Tibial nerve (tissue), 4 donors: Measurements from ENCODE around the gene SHB. TPM values are rescaled to one million over a fixed set of nuclear protein-coding genes. Genes with fewer than 3 reads are reported as not detected.

Experiments used
- DNase-seq, 2 donors: peaks; one replicate each; pipeline ENCODE4 v3.0.0-alpha.2; 2019; ENCODE audit warnings: low spot score in 2 of 2
- H3K27ac ChIP-seq, 4 donors: fragments of 200-600 bp; sonication (generic) in 3 of 4; one replicate each; pipeline ENCODE4 v1.5.1; 2017 to 2019; ENCODE audit warnings: mild to moderate bottlenecking in 1 of 4
- H3K27me3 ChIP-seq, 2 donors: fragments of 200-600 bp; sonication (generic) in 1 of 2; one replicate each; pipeline versions ENCODE4 v1.5.1 to v1.6.0; 2017 to 2019
- H3K36me3 ChIP-seq, 3 donors: fragments of 200-600 bp; sonication (generic); one replicate each; pipeline ENCODE4 v1.5.1; 2018 to 2019
- H3K4me1 ChIP-seq, 4 donors: fragments of 200-600 bp; sonication (generic) in 3 of 4; one replicate each; pipeline ENCODE4 v1.5.1; 2017 to 2019
- H3K4me3 ChIP-seq, 4 donors: fragments of 200-600 bp; sonication (generic) in 3 of 4; one replicate each; pipeline ENCODE4 v1.5.1; 2017 to 2019; ENCODE audit warnings: mild to moderate bottlenecking in 1 of 4, moderate library complexity in 1 of 4
- H3K9me3 ChIP-seq, 4 donors: fragments of 200-600 bp; sonication (generic) in 3 of 4; one replicate each; pipeline ENCODE4 v1.5.1; 2017 to 2019
- EP300 ChIP-seq, 2 donors: sonication (generic); formaldehyde crosslinking; IDR thresholded peaks; one replicate each; pipeline ENCODE4 v1.6.1; 2017; ENCODE audit warnings: antibody characterized with exemption in 2 of 2, mild to moderate bottlenecking in 1 of 2
- POLR2A ChIP-seq, 2 donors: fragments of 450-650 bp; IDR thresholded peaks; one replicate each; pipeline ENCODE4 v1.6.1; 2017; ENCODE audit warnings: antibody characterized with exemption in 2 of 2, mild to moderate bottlenecking in 2 of 2, moderate library complexity in 2 of 2
- WGBS, 2 donors: methylation state at CpG; one replicate each; pipeline ENCODE4 v1.1.5; 2018; 5-methylcytosine and 5-hydroxymethylcytosine counted together
- total RNA-seq, 4 donors: library from RNA; depleted of rRNA; stranded (reverse); fragments of >200 nt; gene quantifications; one replicate each; pipeline ENCODE4 v1.1.0, GENCODE V29; 2016
- TF ChIP-seq, protein P1 (sequence below), 5 experiments: fragments of 200-600 bp in 3 of 5; fragments of 450-650 bp in 2 of 5; sonication (generic) in 3 of 5; IDR thresholded peaks; one replicate each; pipeline ENCODE4 v1.5.1; 2016 to 2019; ENCODE audit warnings: antibody characterized with exemption in 5 of 5, mild to moderate bottlenecking in 3 of 5, moderate library complexity in 2 of 5

SHB gene
- total RNA-seq, 4 donors from 2014 or later = 6.3 to 15.9 (median 11.6) TPM

DNA sequence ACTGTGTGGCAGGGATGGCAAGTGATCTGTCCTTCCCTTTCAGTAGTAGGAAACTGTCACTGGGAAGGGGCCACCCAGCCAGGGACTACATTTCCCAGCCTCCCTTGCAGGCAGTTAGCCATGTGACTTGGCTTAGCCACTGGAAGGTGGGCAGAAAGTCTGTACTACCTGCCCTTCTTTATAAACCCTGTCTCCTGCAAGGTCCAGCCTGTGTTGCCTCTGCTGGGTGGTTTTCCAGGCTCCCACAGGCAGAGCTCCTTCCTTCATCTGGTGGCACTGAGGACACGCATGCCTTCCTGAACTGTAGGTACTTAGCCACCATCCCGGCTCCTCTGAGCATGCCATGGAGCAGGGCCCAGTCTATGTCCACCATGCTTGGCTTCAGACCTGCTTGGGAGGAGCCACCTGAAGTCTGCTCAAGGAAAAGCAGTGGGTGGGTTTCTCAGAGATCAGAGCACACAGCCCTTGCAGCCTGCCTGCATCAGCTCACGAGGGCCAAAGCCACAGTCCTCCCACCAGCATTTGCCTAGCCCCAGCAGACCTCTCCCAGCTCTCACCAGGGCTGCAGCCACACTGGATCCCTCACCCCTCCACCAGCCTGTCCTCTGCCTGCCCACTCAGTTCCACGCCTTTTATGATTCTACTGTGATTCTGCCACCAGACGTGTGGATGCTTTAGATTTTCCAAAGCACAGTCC is 148.4 kb downstream of the SHB start:
- Histone ChIP-seq H3K27me3 (no peaks in the 10 kb centered on the region), H3K4me3 (no peak overlapping the region), H3K27ac (no peak overlapping the region), H3K4me1 (peaks cover 0 to 43% (median 12%) of the 10 kb centered on the region in 4 donors), H3K36me3 (no peaks in the 10 kb centered on the region), H3K9me3 (no peaks in the 10 kb centered on the region)
- 84 to 88% methylated on average over 4 to 5 of the region's 5 CpGs for whole genome bisulfite sequencing, 2 donors
- TF ChIP-seq, protein P1, sequence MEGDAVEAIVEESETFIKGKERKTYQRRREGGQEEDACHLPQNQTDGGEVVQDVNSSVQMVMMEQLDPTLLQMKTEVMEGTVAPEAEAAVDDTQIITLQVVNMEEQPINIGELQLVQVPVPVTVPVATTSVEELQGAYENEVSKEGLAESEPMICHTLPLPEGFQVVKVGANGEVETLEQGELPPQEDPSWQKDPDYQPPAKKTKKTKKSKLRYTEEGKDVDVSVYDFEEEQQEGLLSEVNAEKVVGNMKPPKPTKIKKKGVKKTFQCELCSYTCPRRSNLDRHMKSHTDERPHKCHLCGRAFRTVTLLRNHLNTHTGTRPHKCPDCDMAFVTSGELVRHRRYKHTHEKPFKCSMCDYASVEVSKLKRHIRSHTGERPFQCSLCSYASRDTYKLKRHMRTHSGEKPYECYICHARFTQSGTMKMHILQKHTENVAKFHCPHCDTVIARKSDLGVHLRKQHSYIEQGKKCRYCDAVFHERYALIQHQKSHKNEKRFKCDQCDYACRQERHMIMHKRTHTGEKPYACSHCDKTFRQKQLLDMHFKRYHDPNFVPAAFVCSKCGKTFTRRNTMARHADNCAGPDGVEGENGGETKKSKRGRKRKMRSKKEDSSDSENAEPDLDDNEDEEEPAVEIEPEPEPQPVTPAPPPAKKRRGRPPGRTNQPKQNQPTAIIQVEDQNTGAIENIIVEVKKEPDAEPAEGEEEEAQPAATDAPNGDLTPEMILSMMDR (IDR thresholded peaks at IDR 0.05) = no peak
- TF ChIP-seq EP300 (IDR thresholded peaks at IDR 0.05) (no peak), POLR2A (IDR thresholded peaks at IDR 0.05) (no peak)
- DNase-seq = no peak

DNA sequence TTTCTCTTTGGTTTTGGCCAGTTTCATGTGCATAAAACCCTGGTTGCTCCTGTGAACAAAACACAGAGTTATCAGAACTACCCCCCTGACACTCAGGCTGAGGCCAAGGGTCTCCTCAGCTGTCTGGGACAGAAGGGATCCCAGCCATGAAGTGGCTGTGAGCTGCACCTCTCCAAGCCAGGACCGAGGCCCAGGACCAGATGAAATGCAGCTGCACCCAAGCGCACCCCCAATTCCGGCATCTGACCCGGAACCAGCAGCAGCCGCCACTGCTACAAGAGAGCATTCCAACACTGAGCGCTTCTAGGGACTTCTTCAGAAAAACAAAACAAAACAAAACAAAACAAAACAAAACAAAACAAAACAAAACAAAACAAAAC is 149.1 kb downstream of the SHB start:
- H3K27ac ChIP-seq = peak overlapping the region in 1 of 4 donors; percentile 85
- TF ChIP-seq POLR2A (IDR thresholded peaks at IDR 0.05) (no peak), EP300 (IDR thresholded peaks at IDR 0.05) (no peak)
- TF ChIP-seq, protein P1 (IDR thresholded peaks at IDR 0.05) = no peak
- 91 to 94% methylated on average over 6 of the region's 6 CpGs for WGBS, 2 donors
- peaks cover 0 to 45% (median 12%) of the 10 kb centered on the region in 4 donors for H3K4me1 ChIP-seq
- H3K27me3 ChIP-seq = no peaks in the 10 kb centered on the region
- H3K9me3 ChIP-seq = no peaks in the 10 kb centered on the region
- no peaks in the 10 kb centered on the region for H3K36me3 ChIP-seq
- DNase-seq = no peak
- H3K4me3 ChIP-seq = no peak overlapping the region

DNA sequence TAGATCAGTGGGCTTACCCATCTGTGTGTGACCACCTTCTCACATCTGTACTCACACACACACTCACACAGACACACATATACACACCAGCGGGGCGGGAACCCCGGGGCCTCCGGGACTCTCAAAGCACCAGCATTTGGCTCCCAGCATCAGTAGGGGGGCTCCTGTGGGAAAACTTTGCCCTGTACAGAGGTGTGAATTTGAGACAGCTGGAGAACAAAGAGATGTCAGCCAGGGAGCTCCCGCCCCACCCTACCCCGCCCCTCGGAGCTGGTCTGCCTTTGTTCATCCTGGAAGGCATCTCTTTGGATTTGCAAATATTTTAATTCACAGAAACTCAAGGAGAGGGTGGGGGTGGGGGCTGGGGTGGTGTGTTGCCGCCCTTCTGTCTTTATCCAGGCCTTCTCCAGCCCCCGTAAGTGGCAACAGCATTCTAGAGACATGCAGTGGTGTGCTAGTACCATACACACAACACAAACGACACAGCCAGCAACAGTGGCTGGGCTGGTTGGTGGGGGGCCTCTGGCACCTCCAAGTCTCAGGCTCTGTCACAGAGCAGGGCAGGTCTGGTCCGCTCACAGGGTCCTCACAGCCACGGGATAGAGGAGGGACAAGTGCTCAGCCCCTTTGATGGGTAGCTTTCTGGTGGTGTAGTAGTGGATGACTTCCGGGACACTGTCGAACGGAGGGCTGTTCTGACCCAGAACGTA is 149.6 kb downstream of the SHB start:
- no peak for DNase-seq
- TF ChIP-seq EP300 (IDR thresholded peaks at IDR 0.05) = no peak
- no peak for TF ChIP-seq POLR2A (IDR thresholded peaks at IDR 0.05)
- TF ChIP-seq, protein P1 (IDR thresholded peaks at IDR 0.05) = no peak
- 84 to 85% methylated on average over 16 of the region's 16 CpGs for WGBS, 2 donors

DNA sequence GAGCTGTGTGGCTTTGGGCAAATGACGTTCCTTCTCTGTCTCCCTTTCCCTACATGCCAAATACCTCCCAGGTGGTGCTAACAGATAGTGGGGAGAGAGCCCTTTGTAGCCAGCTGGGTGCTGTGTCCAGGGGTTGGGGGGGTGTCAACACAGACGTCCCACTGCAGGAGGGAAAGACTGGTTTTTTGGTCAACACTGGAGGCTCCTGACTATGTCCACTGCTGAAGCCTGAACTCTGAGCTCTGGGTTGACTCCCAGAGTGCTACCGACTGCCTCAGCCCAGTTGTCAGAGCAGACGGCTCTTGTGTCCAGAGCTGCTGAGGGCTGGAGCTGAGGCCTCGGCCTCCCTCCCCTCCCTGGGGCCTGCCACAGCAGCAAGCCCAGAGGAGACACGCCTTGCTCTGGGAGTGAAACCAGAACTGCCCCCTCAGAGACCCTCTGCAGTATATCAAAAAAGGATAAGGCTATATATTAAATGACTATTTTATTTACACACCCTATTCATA is 150.3 kb downstream of the SHB start:
- Histone ChIP-seq H3K36me3 (no peaks in the 10 kb centered on the region), H3K27ac (peak overlapping the region in 2 of 4 donors; percentile 85 to 89), H3K27me3 (no peaks in the 10 kb centered on the region), H3K4me3 (no peak overlapping the region), H3K4me1 (peaks cover 0 to 57% (median 12%) of the 10 kb centered on the region in 4 donors), H3K9me3 (no peaks in the 10 kb centered on the region)
- no peak for TF ChIP-seq POLR2A (IDR thresholded peaks at IDR 0.05)
- TF ChIP-seq, protein P1 (IDR thresholded peaks at IDR 0.05) = no peak
- DNase-seq = no peak
- WGBS, 2 donors = 65 to 69% methylated on average over 4 to 5 of the region's 6 CpGs

More for the DNA sequence above, 149.6 kb downstream of the SHB start:
- H3K36me3 ChIP-seq = no peaks in the 10 kb centered on the region
- H3K9me3 ChIP-seq = no peaks in the 10 kb centered on the region
- peak overlapping the region in 2 of 4 donors; percentile 85 to 89 for H3K27ac ChIP-seq
- no peaks in the 10 kb centered on the region for H3K27me3 ChIP-seq
- no peak overlapping the region for H3K4me3 ChIP-seq
- H3K4me1 ChIP-seq = peaks cover 0 to 51% (median 12%) of the 10 kb centered on the region in 4 donors
